CD4-positive, alpha-beta T cell treated with Interleukin-21 for 1 hour (primary cell): ENCODE results near the gene TRIM14.
"Not testable (repeated sequence)": the region's sequence is repeated elsewhere in the genome, so short reads cannot be mapped to it uniquely, and the experiment has no call there.

ENCODE experiments used
- DNase-seq: peaks from one replicate; pipeline ENCODE4 v3.0.0-alpha.2; 2020

TRIM14 gene

DNA sequence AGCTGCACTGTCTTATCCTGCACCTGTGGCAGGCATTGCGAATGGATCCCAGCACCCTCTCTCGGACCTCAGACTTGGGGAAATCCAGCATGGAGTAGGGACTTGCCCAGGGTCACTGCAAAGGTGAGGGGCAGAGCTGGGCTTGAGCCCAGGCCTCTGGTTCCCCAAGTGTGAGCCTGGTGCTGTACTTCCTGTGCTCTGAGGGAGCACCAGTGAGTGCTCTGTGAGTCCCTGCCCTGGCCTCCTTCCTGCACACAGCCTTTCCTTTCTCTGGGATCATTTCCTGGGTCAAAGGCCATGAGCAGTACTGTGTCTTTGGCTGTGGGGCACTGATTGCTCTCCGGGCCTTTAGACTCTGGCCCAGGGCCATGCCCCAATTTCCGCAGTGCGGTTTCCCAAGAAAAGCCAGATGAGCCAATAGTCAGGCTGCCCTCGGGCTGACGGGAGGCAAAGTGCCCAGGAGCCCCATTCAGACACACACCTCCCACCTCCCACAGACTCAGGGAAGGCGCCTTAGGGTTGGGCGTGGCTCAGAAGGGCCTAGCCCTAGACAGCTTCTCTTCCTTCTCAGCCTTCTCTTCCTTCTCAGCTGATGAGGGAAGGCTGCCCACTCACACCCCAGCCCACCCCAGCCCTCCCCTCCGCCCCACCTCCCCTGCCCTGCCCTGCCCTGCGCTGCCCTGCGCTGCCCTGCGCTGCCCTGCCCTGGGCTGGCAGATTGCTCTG, 23.3 kb upstream of the TRIM14 start:
- no peak for DNase-seq

GRCh38 chr9:98140503-98140902, 21.5 kb upstream of the TRIM14 start:
- DNase-seq = no peak

- DNase-seq = no peak
Observed at GRCh38 chr9:98136489-98136888, 17.5 kb upstream of the TRIM14 start.

- no peak for DNase-seq
Observed at GRCh38 chr9:98135938-98136337, 16.9 kb upstream of the TRIM14 start.

DNA sequence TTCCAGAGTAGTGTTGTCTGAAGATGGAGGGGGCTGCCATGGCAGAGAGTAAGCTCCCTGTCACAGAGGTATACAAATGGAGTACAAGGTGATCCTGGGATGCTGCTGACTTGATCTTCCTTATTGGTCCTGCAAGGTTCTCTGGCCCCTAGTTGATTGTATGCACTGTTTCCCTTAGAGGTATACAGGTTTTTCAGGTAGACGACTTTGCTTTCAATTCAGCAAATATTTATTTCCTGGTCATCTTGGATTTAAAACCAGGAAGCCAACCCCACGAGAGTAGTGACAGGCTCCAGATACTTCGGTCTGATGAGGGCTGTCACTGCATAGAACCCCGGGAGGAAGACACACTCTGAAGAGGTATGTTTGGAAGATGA, 16.5 kb upstream of the TRIM14 start:
- DNase-seq = no peak

DNA sequence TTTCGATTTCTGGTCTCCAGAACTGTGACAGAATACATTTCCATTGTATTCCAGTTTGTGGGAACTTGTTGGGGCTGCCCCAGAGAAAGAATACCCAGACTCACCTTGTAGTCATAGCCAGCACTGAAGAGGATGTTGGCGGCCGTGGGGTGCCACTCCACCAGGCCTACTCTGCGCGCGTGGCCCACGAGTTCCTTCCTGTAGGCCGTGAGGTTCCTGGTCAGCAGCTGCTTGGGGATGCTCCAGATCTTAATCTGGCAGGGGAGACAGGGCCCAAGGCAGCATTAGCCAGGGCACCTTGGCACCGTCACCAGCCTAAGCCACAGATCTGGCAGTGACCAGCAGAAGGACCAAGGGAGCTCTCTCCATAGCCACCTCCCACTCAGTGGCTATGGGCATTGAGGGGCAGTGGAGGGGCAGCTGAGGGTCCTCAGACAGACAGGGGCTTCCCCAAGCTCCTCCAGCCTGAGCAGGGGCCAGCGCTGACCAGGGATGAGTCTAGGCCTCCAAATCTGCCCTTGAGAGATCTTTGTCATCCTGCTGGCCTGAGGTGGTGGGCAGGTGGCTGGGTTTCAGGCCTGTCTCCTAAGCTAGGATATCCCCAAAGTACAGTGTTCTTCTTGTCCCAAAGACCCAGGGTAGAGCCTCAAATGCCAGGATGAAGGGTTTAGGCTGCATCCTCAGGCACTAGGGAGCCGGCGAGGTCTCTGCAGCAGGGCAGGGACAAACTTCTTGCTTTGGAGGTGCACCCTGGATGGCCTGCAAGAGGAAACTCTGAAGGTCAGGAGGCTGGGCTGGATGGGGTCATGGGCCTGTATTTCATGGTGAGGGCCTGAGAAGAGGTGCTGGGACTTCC, 15.9 kb upstream of the TRIM14 start:
- DNase-seq = no peak

- no peak for DNase-seq
Observed at GRCh38 chr9:98132806-98133631, 14.0 kb upstream of the TRIM14 start.

GRCh38 chr9:98132158-98132557, 13.1 kb upstream of the TRIM14 start:
- no peak for DNase-seq

DNA sequence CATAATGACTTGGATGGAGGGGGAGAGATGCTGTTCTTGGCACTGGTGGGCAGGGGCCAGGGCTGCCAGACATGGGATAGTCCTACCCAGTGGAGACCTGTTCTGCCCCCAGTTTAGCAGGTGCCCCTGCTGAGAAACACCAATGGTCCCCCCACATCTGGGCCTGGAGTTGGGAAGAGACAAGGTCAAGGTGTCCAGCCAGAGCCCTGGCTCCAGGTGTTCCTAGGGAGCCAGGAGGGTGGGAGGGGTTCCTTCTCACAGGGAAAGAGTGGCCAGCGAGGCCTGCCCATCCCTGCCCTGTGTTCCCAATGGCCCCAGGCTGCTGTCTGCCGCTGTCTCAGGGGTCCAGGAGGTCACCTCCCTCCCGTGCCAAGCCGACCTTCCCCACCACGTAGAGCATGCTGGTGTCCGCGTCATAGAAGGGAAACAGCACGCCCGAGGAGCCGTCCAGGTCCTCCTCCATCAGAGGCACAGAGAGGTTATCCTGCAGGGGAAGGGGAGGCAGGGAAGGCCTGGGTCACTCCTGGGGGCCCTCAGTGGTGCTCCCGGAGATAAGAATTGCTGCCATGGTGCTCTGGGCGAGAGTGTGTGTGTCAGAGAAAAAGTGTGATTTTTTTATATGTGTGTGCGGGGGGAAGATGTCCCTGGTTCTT, 11.7 kb upstream of the TRIM14 start:
- no peak for DNase-seq

GRCh38 chr9:98130060-98130459, 11.0 kb upstream of the TRIM14 start:
- DNase-seq = not testable (repeated sequence)

DNA sequence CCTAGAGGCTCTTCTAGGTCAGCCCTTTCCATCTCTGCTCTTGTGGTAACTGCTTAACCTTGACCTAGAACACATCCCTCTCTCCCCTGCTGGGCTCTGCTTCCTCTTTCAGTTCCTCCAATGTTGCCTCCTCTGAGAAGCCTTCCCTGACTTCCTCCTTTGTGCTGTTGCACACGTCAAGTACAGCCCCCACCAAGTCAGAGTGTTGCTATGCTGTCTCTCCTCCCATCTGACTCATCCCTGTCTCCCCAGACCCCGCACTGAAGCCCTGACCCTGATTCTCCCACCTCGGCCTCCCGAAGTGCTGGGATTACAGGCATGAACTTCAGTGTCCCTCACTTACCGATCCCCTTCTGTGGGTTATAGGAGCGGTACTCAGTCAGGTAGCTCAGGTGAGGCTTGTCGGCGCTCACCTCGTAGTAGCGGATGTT, 10.4 kb upstream of the TRIM14 start:
- DNase-seq = no peak

GRCh38 chr9:98128316-98128715, 9.3 kb upstream of the TRIM14 start:
- no peak for DNase-seq

GRCh38 chr9:98127226-98127625, 8.2 kb upstream of the TRIM14 start:
- DNase-seq = no peak

GRCh38 chr9:98124637-98125426, 5.8 kb upstream of the TRIM14 start:
- DNase-seq = no peak

DNA sequence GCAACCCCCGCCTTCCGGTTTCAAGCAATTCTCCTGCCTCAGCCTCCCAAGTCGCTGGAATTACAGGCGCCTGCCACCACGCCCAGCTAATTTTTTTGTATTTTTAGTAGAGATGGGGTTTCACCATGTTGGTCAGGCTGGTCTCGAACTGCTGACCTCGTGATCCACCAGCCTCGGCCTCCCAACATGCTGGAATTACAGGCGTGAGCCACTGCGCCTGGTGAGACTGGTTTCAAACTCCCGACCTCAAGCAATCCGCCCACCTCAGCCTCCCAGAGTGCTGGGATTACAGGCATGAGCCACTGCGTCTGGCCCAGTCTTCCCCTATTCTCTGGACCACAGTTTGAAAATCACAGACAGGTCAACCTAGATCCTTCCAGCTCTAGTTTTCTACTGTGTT, 5.1 kb upstream of the TRIM14 start:
- not testable (repeated sequence) for DNase-seq

GRCh38 chr9:98121058-98121457, 2.0 kb upstream of the TRIM14 start:
- peak; percentile 30 for DNase-seq

GRCh38 chr9:98120476-98120875, 1.5 kb upstream of the TRIM14 start:
- no peak for DNase-seq

- DNase-seq = peak; percentile 71
Observed at GRCh38 chr9:98117984-98118639, 910 bp downstream of the TRIM14 start.

DNA sequence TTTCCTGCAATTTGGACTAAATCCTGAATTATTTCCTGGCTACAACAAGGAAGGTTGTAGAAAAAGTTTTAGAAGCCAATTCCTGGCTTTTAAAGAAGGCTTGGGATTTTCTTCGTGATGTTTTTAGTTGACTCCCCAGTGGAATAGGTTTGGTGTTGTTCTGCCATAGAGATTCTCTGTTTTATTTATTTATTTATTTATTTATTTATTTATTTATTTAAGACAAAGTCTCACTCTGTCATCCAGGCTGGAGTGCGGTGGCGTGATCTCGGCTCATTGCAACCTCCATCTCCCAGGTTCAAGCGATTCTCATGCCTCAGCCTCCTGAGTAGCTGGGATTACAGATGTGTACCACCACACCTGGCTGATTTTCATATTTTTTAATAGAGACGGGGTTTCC, 1.9 kb downstream of the TRIM14 start:
- not testable (repeated sequence) for DNase-seq

DNA sequence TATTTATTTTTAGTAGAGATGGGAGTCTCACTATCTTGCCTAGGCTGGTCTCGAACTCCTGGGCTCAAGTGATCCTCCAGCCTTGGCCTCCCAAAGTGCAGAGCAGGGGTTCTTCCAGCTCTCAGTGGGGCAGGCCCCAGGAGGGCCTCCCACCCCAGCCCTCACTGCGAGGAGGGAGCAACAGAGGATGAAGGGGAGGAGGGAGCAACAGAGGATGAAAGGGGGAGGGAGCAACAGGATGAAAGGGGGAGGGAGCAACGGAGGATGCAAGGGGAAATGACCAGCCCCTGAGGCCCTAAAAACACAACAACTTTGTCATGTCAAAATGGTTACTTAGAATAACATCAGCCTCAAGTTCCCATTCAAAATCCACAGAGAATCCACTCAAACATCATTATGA, 10.0 kb downstream of the TRIM14 start:
- DNase-seq = no peak

DNA sequence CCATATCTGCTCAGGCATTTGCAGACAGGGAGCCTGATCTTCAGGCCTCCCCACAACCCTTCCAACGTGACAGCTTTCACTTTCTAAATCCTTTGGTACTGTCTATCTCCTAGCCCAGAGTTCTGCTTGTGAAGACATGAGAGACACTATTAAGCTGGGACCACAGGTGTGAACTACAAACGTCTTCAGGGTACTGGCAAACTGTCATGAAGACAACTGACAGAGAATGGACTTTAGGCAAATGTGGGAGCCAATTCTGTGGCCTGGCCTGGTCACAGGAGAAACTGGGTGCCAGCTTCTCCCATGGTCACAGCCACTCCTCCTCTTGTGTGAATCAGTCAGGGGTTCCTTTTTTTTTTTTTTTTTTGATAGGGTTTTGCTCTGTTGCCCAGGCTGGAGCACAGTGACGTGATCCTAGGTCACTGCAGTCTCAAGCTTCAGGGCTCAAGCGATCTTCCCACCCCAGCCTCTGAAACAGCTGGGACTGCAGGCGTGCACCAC, 10.4 kb downstream of the TRIM14 start:
- DNase-seq = peak; percentile 73
